Liver (tissue), 3 donors: ENCODE results near the gene SLC18A2.

Experiments
- CTCF ChIP-seq: fragments of 150-350 bp; IDR thresholded peaks from 2 replicates; pipeline ENCODE4 v1.5.1; 2017; ENCODE audit warnings: improper control_type of control experiment, low read depth, low read length; ENCODE audit not compliant: missing input control
- EGR1 ChIP-seq, 2 donors: IDR thresholded peaks; 2 replicates each; pipeline ENCODE4 v1.6.1; 2016 to 2018; ENCODE audit warnings: antibody characterized with exemption in 2 of 2, low read depth in 2 of 2
- HNF4G ChIP-seq: IDR thresholded peaks from 2 replicates; pipeline ENCODE4 v1.6.1; 2016; ENCODE audit warnings: antibody characterized with exemption
- MAX ChIP-seq: IDR thresholded peaks from 2 replicates; pipeline ENCODE4 v1.6.1; 2016; ENCODE audit warnings: antibody characterized with exemption
- RAD21 ChIP-seq, 2 donors: IDR thresholded peaks; 2 replicates each; pipeline ENCODE4 v1.6.1; 2016; ENCODE audit warnings: antibody characterized with exemption in 2 of 2, mild to moderate bottlenecking in 2 of 2
- REST ChIP-seq: IDR thresholded peaks from 2 replicates; pipeline ENCODE4 v1.6.1; 2016; ENCODE audit warnings: antibody characterized with exemption, mild to moderate bottlenecking
- RXRA ChIP-seq, 2 donors: IDR thresholded peaks; 2 replicates each; pipeline ENCODE4 v1.6.1; 2017 to 2018; ENCODE audit warnings: antibody characterized with exemption in 2 of 2, mild to moderate bottlenecking in 1 of 2
- TAF1 ChIP-seq: conservative IDR thresholded peaks from 2 replicates; pipeline ENCODE4 v1.6.1; 2016; ENCODE audit warnings: antibody characterized with exemption, mild to moderate bottlenecking
- donor health status: healthy.
- donor health status: healthy.

GRCh38 chr10:117201826-117202225, 39.1 kb upstream of the SLC18A2 start:
- TF ChIP-seq CTCF (no peak), EGR1 (IDR thresholded peaks at IDR 0.05; ENCODE audit: low read depth in 2 of 2) (no peak), TAF1 (no peak), RAD21 (IDR thresholded peaks at IDR 0.05) (no peak), RXRA (IDR thresholded peaks at IDR 0.05) (no peak), HNF4G (no peak), MAX (no peak), REST (no peak)
